Measurements from ENCODE around the gene BNIP1. TPM values are rescaled to one million over a fixed set of nuclear protein-coding genes. Genes with fewer than 3 reads are reported as not detected.

The BNIP1 gene
- total RNA-seq, 1 donor from 2014 or later: 13.8 TPM

- DNase-seq: no peak
Observed at GRCh38 chr5:173213236-173213933, 69.1 kb downstream of the BNIP1 start.

Other genes starting within 250 kb of the BNIP1 start
- gene RPL26L1, start 185.1 kb upstream of the BNIP1 start, total RNA-seq: 18.6 TPM
- gene ATP6V0E1, start 160.8 kb upstream of the BNIP1 start, total RNA-seq: 52.5 TPM
- 31.0 TPM for gene CREBRF, start 88.2 kb upstream of the BNIP1 start, total RNA-seq
- 39.0 TPM for gene NKX2-5, start 90.7 kb downstream of the BNIP1 start, total RNA-seq
- gene STC2, start 183.9 kb downstream of the BNIP1 start, total RNA-seq: 29.2 TPM

Data from tongue (tissue), 2 donors.